DMS 273 (cell line): ENCODE data around the gene FRAS1.
"Not testable (repeated sequence)": the region's sequence is repeated elsewhere in the genome, so short reads cannot be mapped to it uniquely, and the experiment has no call there.

Source experiments
- DNase-seq: peaks from one replicate; lab custom pipeline; 2025; ENCODE audit not compliant: unreplicated experiment; lab: John Stamatoyannopoulos, UW

Gene FRAS1

GRCh38 chr4:78057600-78058550, 752 bp downstream of the FRAS1 start:
- peak; percentile 79 for DNase-seq

- peak; percentile 73 for DNase-seq
These were observed 1.7 kb downstream of the FRAS1 start for GRCh38 chr4:78058591-78059523.

GRCh38 chr4:78059524-78059889, 2.4 kb downstream of the FRAS1 start:
- DNase-seq = peak; percentile 92

- DNase-seq = no peak
These were observed 2.8 kb downstream of the FRAS1 start for GRCh38 chr4:78059938-78060337.

- peak; percentile 75 for DNase-seq
These were observed 4.9 kb downstream of the FRAS1 start for GRCh38 chr4:78061939-78062570.

GRCh38 chr4:78065508-78066192, 8.5 kb downstream of the FRAS1 start:
- DNase-seq = no peak

GRCh38 chr4:78068481-78068880, 11.4 kb downstream of the FRAS1 start:
- no peak for DNase-seq

GRCh38 chr4:78069319-78069718, 12.2 kb downstream of the FRAS1 start:
- no peak for DNase-seq

- DNase-seq = peak; percentile 62
These were observed 12.7 kb downstream of the FRAS1 start for GRCh38 chr4:78069859-78070258.

- DNase-seq = no peak
These were observed 13.7 kb downstream of the FRAS1 start for GRCh38 chr4:78070731-78071282.

GRCh38 chr4:78074759-78075158, 17.6 kb downstream of the FRAS1 start:
- no peak for DNase-seq

GRCh38 chr4:78075986-78076385, 18.9 kb downstream of the FRAS1 start:
- DNase-seq = no peak

- DNase-seq = no peak
These were observed 21.0 kb downstream of the FRAS1 start for GRCh38 chr4:78078101-78078500.

- peak; percentile 95 for DNase-seq
These were observed 22.8 kb downstream of the FRAS1 start for GRCh38 chr4:78079726-78080430.

GRCh38 chr4:78081541-78081940, 24.4 kb downstream of the FRAS1 start:
- DNase-seq = no peak

GRCh38 chr4:78083035-78083434, 25.9 kb downstream of the FRAS1 start:
- DNase-seq = no peak

GRCh38 chr4:78091534-78091933, 34.4 kb downstream of the FRAS1 start:
- DNase-seq = no peak

- DNase-seq = not testable (repeated sequence)
These were observed 35.2 kb downstream of the FRAS1 start for GRCh38 chr4:78092350-78092749.

GRCh38 chr4:78092850-78093249, 35.7 kb downstream of the FRAS1 start:
- no peak for DNase-seq

GRCh38 chr4:78095081-78095480, 38.0 kb downstream of the FRAS1 start:
- DNase-seq = no peak
